ENCODE results near the gene RIT2. TPM values are rescaled to one million over a fixed set of nuclear protein-coding genes. Genes with fewer than 3 reads are reported as not detected.

RIT2 gene
- total and polyA plus RNA-seq, 2 experiments from 2014 or later, result not detected

DNA sequence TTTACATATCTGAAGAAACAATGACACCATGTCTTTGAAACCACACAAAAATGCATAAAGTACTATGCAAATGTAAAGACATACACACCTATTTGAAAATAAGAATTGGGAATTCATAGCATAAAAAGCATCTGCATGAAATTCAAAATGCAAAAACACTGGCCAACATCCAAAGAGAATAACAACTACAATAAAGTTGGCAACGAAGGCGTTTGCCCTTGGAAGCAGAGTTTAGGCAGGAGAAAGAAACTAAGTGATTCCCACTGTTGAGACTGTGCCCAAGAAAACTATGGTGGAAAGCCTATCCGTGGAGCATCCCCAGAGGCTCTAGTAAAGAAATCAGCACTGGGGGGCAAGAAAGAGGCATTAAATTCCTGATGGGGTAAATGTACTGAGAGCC is 292.8 kb downstream of the RIT2 start:
- H3K27me3 ChIP-seq, result no peaks in the 10 kb centered on the region
- no peaks in the 10 kb centered on the region for H3K36me3 ChIP-seq
- no peaks in the 10 kb centered on the region for H3K9me3 ChIP-seq (ENCODE audit: low read depth)
- no peak overlapping the region for H3K27ac ChIP-seq
- H3K4me3 ChIP-seq, result no peak overlapping the region
- TF ChIP-seq, protein P1, sequence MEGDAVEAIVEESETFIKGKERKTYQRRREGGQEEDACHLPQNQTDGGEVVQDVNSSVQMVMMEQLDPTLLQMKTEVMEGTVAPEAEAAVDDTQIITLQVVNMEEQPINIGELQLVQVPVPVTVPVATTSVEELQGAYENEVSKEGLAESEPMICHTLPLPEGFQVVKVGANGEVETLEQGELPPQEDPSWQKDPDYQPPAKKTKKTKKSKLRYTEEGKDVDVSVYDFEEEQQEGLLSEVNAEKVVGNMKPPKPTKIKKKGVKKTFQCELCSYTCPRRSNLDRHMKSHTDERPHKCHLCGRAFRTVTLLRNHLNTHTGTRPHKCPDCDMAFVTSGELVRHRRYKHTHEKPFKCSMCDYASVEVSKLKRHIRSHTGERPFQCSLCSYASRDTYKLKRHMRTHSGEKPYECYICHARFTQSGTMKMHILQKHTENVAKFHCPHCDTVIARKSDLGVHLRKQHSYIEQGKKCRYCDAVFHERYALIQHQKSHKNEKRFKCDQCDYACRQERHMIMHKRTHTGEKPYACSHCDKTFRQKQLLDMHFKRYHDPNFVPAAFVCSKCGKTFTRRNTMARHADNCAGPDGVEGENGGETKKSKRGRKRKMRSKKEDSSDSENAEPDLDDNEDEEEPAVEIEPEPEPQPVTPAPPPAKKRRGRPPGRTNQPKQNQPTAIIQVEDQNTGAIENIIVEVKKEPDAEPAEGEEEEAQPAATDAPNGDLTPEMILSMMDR (IDR thresholded peaks at IDR 0.05; ENCODE audit: low read depth, low read length), result no peak
- no peak for DNase-seq (ENCODE audit: low read depth in 1 of 2, low spot score in 1 of 2)
- H3K4me1 ChIP-seq (ENCODE audit: low read depth), result no peaks in the 10 kb centered on the region

DNA sequence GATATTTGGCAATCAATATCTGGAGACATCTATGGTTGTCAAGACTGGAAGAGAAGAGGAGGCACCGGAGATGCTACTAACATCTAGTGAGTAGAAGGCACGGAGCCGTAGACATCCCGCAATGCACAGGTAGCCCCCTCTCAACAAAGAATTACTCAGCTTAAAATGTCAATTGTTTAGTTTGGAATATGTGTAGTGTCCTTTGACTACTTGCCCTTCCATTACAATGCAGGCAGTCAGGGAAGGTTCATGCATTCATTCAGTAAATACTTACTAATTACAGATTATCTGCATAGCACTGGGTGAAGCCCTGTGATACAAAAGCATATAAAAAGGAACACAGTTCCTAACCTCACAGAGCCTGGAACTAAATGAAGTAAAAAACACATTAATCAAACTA is 294.0 kb downstream of the RIT2 start:
- Histone ChIP-seq H3K27me3 (no peaks in the 10 kb centered on the region), H3K9me3 (ENCODE audit: low read depth) (no peaks in the 10 kb centered on the region), H3K4me3 (no peak overlapping the region), H3K4me1 (ENCODE audit: low read depth) (no peaks in the 10 kb centered on the region), H3K27ac (no peak overlapping the region), H3K36me3 (no peaks in the 10 kb centered on the region)
- TF ChIP-seq, protein P1 (IDR thresholded peaks at IDR 0.05; ENCODE audit: low read depth, low read length), result no peak
- DNase-seq (ENCODE audit: low read depth in 1 of 2, low spot score in 1 of 2), result no peak

DNA sequence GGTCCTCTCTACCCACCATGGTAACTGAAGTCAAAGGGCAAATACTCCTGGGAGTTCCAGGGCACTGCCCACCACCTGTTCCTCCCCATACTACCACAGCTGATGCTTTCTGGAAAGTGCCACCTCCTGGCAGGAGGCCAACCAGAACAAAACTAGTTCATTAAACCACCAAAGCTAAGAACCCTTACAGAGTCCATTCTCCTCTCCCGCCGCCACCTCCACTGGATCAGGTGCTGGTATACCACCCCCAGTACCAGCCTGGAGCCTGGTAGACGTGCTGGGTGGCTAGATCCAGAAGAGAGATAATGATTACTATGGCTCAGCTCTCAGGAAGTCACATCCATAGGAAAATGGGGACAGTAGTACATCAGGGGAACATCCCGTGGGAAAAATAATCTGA is 300.9 kb downstream of the RIT2 start:
- H3K36me3 ChIP-seq, result no peaks in the 10 kb centered on the region
- no peak for DNase-seq (ENCODE audit: low read depth in 1 of 2, low spot score in 1 of 2)
- no peaks in the 10 kb centered on the region for H3K9me3 ChIP-seq (ENCODE audit: low read depth)
- no peaks in the 10 kb centered on the region for H3K27me3 ChIP-seq
- H3K4me1 ChIP-seq (ENCODE audit: low read depth), result no peaks in the 10 kb centered on the region
- no peak overlapping the region for H3K27ac ChIP-seq
- TF ChIP-seq, protein P1 (IDR thresholded peaks at IDR 0.05; ENCODE audit: low read depth, low read length), result no peak
- H3K4me3 ChIP-seq, result no peak overlapping the region

DNA sequence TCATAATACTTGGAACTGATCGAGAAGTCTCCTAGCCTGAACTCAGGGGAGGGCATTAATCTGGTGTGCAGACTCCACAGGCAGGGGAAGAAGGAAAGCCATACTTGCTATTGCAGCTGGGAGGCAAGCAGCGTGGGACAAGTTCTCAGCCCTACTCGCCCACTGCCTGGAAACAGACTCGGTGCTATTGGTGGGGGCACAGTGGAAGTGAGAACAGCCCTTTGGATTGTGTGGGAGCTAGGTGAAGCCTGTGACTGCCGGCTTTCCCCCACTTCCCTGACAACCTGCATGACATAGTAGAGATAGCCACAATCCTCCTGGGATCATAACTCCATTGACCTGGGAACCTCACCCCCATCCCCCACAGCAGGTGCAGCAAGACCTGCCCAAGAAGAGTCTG is 301.3 kb downstream of the RIT2 start:
- Histone ChIP-seq H3K4me1 (ENCODE audit: low read depth) (no peaks in the 10 kb centered on the region), H3K9me3 (ENCODE audit: low read depth) (no peaks in the 10 kb centered on the region), H3K27ac (no peak overlapping the region), H3K4me3 (no peak overlapping the region), H3K36me3 (no peaks in the 10 kb centered on the region), H3K27me3 (no peaks in the 10 kb centered on the region)
- TF ChIP-seq, protein P1 (IDR thresholded peaks at IDR 0.05; ENCODE audit: low read depth, low read length), result no peak
- no peak for DNase-seq (ENCODE audit: low read depth in 1 of 2, low spot score in 1 of 2)

DNA sequence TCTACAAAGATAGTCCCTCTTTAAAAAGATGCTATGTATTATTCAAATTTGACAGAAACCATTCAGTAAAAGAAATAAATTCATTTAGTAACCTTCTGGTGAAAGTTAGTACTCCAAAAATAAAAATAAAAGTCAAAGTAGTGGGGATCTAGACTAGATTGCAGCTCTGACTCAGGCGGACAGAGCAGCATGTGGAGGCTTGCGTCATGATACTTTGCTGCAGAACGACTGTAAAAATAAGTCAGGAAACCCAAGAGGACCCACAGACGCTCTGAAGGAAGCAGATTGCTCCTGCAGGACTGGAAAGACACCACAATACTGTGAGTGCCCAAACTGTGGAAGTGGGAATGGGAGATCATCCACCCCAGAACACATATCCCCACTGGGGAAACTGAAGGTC is 301.9 kb downstream of the RIT2 start:
- Histone ChIP-seq H3K27ac (no peak overlapping the region), H3K4me1 (ENCODE audit: low read depth) (no peaks in the 10 kb centered on the region)
- TF ChIP-seq, protein P1 (IDR thresholded peaks at IDR 0.05; ENCODE audit: low read depth, low read length), result no peak

DNA sequence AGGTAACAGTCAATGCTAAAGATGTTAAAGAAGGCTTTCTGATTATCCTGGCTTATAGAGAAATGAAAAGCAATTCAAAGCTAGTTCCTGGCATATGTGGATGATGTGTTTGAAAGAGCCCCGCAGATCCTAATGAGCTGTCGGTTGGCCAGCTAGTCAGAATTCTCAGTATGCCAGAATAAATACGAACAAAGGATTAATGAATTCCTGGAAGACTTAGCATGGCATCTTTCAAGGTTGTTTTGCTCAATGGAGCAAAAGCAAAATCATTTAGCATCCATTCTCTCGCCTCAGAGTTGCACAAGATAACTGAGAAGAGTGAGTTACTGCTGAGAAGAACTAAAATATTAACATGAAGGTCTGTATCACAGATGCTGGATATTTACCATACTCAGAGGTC is 307.6 kb downstream of the RIT2 start:
- no peaks in the 10 kb centered on the region for H3K4me1 ChIP-seq (ENCODE audit: low read depth)
- TF ChIP-seq, protein P1 (IDR thresholded peaks at IDR 0.05; ENCODE audit: low read depth, low read length), result no peak
- H3K4me3 ChIP-seq, result no peak overlapping the region
- H3K9me3 ChIP-seq (ENCODE audit: low read depth), result no peaks in the 10 kb centered on the region
- DNase-seq (ENCODE audit: low read depth in 1 of 2, low spot score in 1 of 2), result no peak
- H3K36me3 ChIP-seq, result no peaks in the 10 kb centered on the region
- H3K27me3 ChIP-seq, result no peaks in the 10 kb centered on the region
- H3K27ac ChIP-seq, result no peak overlapping the region

More for the DNA sequence above, 301.9 kb downstream of the RIT2 start:
- H3K9me3 ChIP-seq (ENCODE audit: low read depth), result no peaks in the 10 kb centered on the region
- no peak for DNase-seq (ENCODE audit: low read depth in 1 of 2, low spot score in 1 of 2)
- no peaks in the 10 kb centered on the region for H3K36me3 ChIP-seq
- no peak overlapping the region for H3K4me3 ChIP-seq
- H3K27me3 ChIP-seq, result no peaks in the 10 kb centered on the region
